ENCODE data around the gene SOX6. TPM values are rescaled to one million over a fixed set of nuclear protein-coding genes. Genes with fewer than 3 reads are reported as not detected.

SOX6 gene
- total RNA-seq, 1 experiment from 2014 or later = not detected

GRCh38 chr11:15937601-15938120 lies 418.7 kb downstream of the SOX6 start:
- Histone ChIP-seq H3K23me2 (ENCODE audit: insufficient read length, low read depth, low read length, poor library complexity, severe bottlenecking) (no peaks in the 10 kb centered on the region), H3K79me1 (ENCODE audit: insufficient read depth, low read depth, low read length, poor library complexity, severe bottlenecking) (no peaks in the 10 kb centered on the region), H4K5ac (ENCODE audit: insufficient read length, low read depth, low read length) (no peak overlapping the region), H3K4me2 (ENCODE audit: insufficient read depth, insufficient read length, low read length) (no peak overlapping the region), H3K4me1 (ENCODE audit: insufficient read depth, low read length) (no peaks in the 10 kb centered on the region), H3K56ac (ENCODE audit: insufficient read length, low read depth, low read length) (no peak overlapping the region), H2AFZ (ENCODE audit: low read length) (no peak overlapping the region), H3K79me2 (ENCODE audit: insufficient read depth, low read length) (no peaks in the 10 kb centered on the region), H3K18ac (ENCODE audit: insufficient read length, low read depth, low read length) (no peak overlapping the region), H3K23ac (ENCODE audit: insufficient read length, low read depth, low read length) (no peak overlapping the region), H2BK12ac (ENCODE audit: insufficient read length, low read depth, low read length) (no peak overlapping the region), H3K27ac (ENCODE audit: insufficient read length, low read depth, low read length) (no peak overlapping the region), H2BK120ac (ENCODE audit: low read depth, low read length, poor library complexity, severe bottlenecking) (no peak overlapping the region), H3K27me3 (ENCODE audit: insufficient read depth, low read length) (no peaks in the 10 kb centered on the region), H2AK5ac (ENCODE audit: insufficient read length, low read length) (no peak overlapping the region), H3K4ac (ENCODE audit: low read depth, low read length) (no peak overlapping the region), H4K20me1 (ENCODE audit: control insufficient read depth, insufficient read depth, insufficient read length) (no peaks in the 10 kb centered on the region), H3K9ac (ENCODE audit: extremely low read depth, insufficient read length, low read length) (no peak overlapping the region), H4K91ac (ENCODE audit: insufficient read length, low read depth, low read length) (no peak overlapping the region), H2BK20ac (ENCODE audit: low read depth, low read length, poor library complexity, severe bottlenecking) (no peak overlapping the region), H3K9me3 (ENCODE audit: control insufficient read depth, low read depth, low read length) (no peaks in the 10 kb centered on the region), H4K8ac (replicated peaks; ENCODE audit: insufficient read length, low read depth, low read length) (no peak overlapping the region), H2BK15ac (ENCODE audit: low read depth, low read length) (no peak overlapping the region), H3K14ac (ENCODE audit: insufficient read depth, low read length) (no peak overlapping the region), H2BK5ac (ENCODE audit: insufficient read length, low read length) (no peak overlapping the region), H3T11ph (ENCODE audit: low read length) (no peak overlapping the region)
- Mint-ChIP-seq H3K4me3 (no peak overlapping the region), H3K36me3 (ENCODE audit: insufficient read depth in 1 of 3, low read depth in 3 of 3) (no peaks in the 10 kb centered on the region; a peak in 1 of 7 replicates), H3K27ac (no peak overlapping the region; a peak in 1 of 7 replicates), H3K27me3 (ENCODE audit: low read depth) (peaks cover 48% of the 10 kb centered on the region), H3K4me1 (no peaks in the 10 kb centered on the region), H3K9me3 (no peaks in the 10 kb centered on the region)
- peak; percentile 40 for DNase-seq
- WGBS (ENCODE audit: extremely low coverage, insufficient read length, low lambda C conversion rate) = no CpG with 5 or more reads among the region's 12 CpGs
- 0 out of 3 replicates have a peak, but pooled peaks have one; percentile 14 for TF ChIP-seq CTCF (conservative IDR thresholded peaks at IDR 0.05)
